ENCODE data around the gene MN1. TPM values are rescaled to one million over a fixed set of nuclear protein-coding genes. Genes with fewer than 3 reads are reported as not detected.

Gene MN1
- polyA plus RNA-seq, 10 donors, result 12.2 to 21.0 (median 15.6) TPM

GRCh38 chr22:27718186-27719035 is 83.1 kb downstream of the MN1 start:
- peak; percentile 82 to 87 (median 84) for DNase-seq

GRCh38 chr22:27717094-27717493 is 84.5 kb downstream of the MN1 start:
- DNase-seq, result no peak

- DNase-seq, result no peak
Measured at GRCh38 chr22:27716074-27716473, 85.5 kb downstream of the MN1 start.

GRCh38 chr22:27715106-27715505 is 86.5 kb downstream of the MN1 start:
- peak in 1 of 3 donors; percentile 57 for DNase-seq

- no peak for DNase-seq
Measured at GRCh38 chr22:27714068-27714467, 87.5 kb downstream of the MN1 start.

GRCh38 chr22:27713461-27713860 is 88.1 kb downstream of the MN1 start:
- DNase-seq, result no peak

GRCh38 chr22:27711756-27712155 is 89.8 kb downstream of the MN1 start:
- no peak for DNase-seq

GRCh38 chr22:27711012-27711411 is 90.5 kb downstream of the MN1 start:
- no peak for DNase-seq

- no peak for DNase-seq
Measured at GRCh38 chr22:27709919-27710675, 91.5 kb downstream of the MN1 start.

GRCh38 chr22:27706489-27706888 is 95.1 kb downstream of the MN1 start:
- no peak for DNase-seq

GRCh38 chr22:27705408-27706080 is 96.0 kb downstream of the MN1 start:
- DNase-seq, result peak in 2 of 3 donors; percentile 38 to 77

- no peak for DNase-seq
Measured at GRCh38 chr22:27704581-27704980, 97.0 kb downstream of the MN1 start.

- DNase-seq, result no peak
Measured at GRCh38 chr22:27699383-27700019, 102.1 kb downstream of the MN1 start.

- no peak for DNase-seq
Measured at GRCh38 chr22:27698813-27699212, 102.7 kb downstream of the MN1 start.

Other genes starting within 250 kb of the MN1 start
- 10 to 100 TPM; 36.6 to 53.6 (median 44.7) TPM for gene PITPNB, start 117.5 kb upstream of the MN1 start, polyA plus RNA-seq (ENCODE audit: insufficient read length in 10 of 10)